Astrocyte (in vitro differentiated cells and primary cell): Measurements from ENCODE around the gene ANKRD13C.

ENCODE experiments used
- EZH2 ChIP-seq: IDR thresholded peaks from 2 replicates; pipeline ENCODE4 v1.6.1; 2012; ENCODE audit warnings: mild to moderate bottlenecking, low read length, inconsistent platforms; ENCODE audit not compliant: insufficient read depth
- TF ChIP-seq, protein P1 (sequence below): IDR thresholded peaks from 2 replicates; pipeline ENCODE4 v1.5.1; 2011; ENCODE audit warnings: low read depth, mild to moderate bottlenecking, inconsistent platforms, low read length, moderate library complexity; ENCODE audit not compliant: insufficient read depth

- no peak for TF ChIP-seq EZH2
- TF ChIP-seq, protein P1, sequence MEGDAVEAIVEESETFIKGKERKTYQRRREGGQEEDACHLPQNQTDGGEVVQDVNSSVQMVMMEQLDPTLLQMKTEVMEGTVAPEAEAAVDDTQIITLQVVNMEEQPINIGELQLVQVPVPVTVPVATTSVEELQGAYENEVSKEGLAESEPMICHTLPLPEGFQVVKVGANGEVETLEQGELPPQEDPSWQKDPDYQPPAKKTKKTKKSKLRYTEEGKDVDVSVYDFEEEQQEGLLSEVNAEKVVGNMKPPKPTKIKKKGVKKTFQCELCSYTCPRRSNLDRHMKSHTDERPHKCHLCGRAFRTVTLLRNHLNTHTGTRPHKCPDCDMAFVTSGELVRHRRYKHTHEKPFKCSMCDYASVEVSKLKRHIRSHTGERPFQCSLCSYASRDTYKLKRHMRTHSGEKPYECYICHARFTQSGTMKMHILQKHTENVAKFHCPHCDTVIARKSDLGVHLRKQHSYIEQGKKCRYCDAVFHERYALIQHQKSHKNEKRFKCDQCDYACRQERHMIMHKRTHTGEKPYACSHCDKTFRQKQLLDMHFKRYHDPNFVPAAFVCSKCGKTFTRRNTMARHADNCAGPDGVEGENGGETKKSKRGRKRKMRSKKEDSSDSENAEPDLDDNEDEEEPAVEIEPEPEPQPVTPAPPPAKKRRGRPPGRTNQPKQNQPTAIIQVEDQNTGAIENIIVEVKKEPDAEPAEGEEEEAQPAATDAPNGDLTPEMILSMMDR, result no peak
Observed at GRCh38 chr1:70278710-70279109, 75.8 kb downstream of the ANKRD13C start.
